ENCODE measurements around the gene RFX2.

GRCh38 chr19:6105444-6105843 lies 4.9 kb downstream of the RFX2 start:
- TF ChIP-seq TAF1 (IDR thresholded peaks at IDR 0.05; ENCODE audit: borderline replicate concordance, low read depth, low read length) (no peak), POLR2A (IDR thresholded peaks at IDR 0.05; ENCODE audit: low read depth, low read length) (no peak)
